BLaER1 treated with 17β-estradiol and CSF1 and Interleukin-3, amounts not matched to agents 10 nM and 100 nM (cell line): ENCODE data around the gene TXK.

Experiments used
- H3K27ac ChIP-seq, 11 experiments: shearing (Covaris generic); formaldehyde crosslinking; 2 replicates each; pipeline ENCODE4 v1.8.1; 2022
- H3K27me3 ChIP-seq, 11 experiments: shearing (Covaris generic); formaldehyde crosslinking; 2 replicates each; pipeline ENCODE4 v1.8.1; 2022
- H3K36me3 ChIP-seq, 11 experiments: shearing (Covaris generic); formaldehyde crosslinking; 2 replicates each; pipeline ENCODE4 v1.8.1; 2022
- H3K4me1 ChIP-seq, 10 experiments: shearing (Covaris generic); formaldehyde crosslinking; 2 replicates each; pipeline ENCODE4 v1.8.1; 2022
- H3K4me2 ChIP-seq, 11 experiments: shearing (Covaris generic); formaldehyde crosslinking; 2 replicates each; pipeline ENCODE4 v1.8.1; 2022
- H3K4me3 ChIP-seq, 10 experiments: shearing (Covaris generic); formaldehyde crosslinking; 2 replicates each; pipeline ENCODE4 v1.8.1; 2022
- H3K9ac ChIP-seq, 11 experiments: shearing (Covaris generic); formaldehyde crosslinking; 2 replicates each; pipeline ENCODE4 v1.8.1; 2022
- H3K9me3 ChIP-seq, 11 experiments: shearing (Covaris generic); formaldehyde crosslinking; replicated peaks in 1 of 11; 2 replicates each; pipeline ENCODE4 v1.8.1; 2022
- H4K20me1 ChIP-seq, 11 experiments: shearing (Covaris generic); formaldehyde crosslinking; 2 replicates each; pipeline ENCODE4 v1.8.1; 2022
- Cebpa-rat ChIP-seq, 11 experiments: shearing (Covaris generic); IDR thresholded peaks; 2 replicates each; pipeline ENCODE4 v1.8.1; 2022

TXK gene

GRCh38 chr4:48065587-48066052 is 68.4 kb downstream of the TXK start:
- H3K4me1 ChIP-seq: peaks cover 0 to 5% (median 0%) of the 10 kb centered on the region in 10 experiments; a peak in 1 of 20 replicates
- H3K4me3 ChIP-seq: no peak overlapping the region
- no peaks in the 10 kb centered on the region for H3K27me3 ChIP-seq
- no peak for TF ChIP-seq Cebpa-rat (IDR thresholded peaks at IDR 0.05)
- no peaks in the 10 kb centered on the region for H4K20me1 ChIP-seq
- H3K9ac ChIP-seq: no peak overlapping the region
- H3K27ac ChIP-seq: no peak overlapping the region
- H3K4me2 ChIP-seq: no peak overlapping the region
- peaks cover 0 to 7% (median 0%) of the 10 kb centered on the region in 11 experiments; a peak in 2 of 22 replicates for H3K36me3 ChIP-seq
- peaks cover 0 to 18% (median 4%) of the 10 kb centered on the region in 11 experiments; a peak in 6 of 22 replicates for H3K9me3 ChIP-seq

GRCh38 chr4:48064349-48064748 is 69.7 kb downstream of the TXK start:
- Histone ChIP-seq H3K4me3 (no peak overlapping the region), H3K27me3 (no peaks in the 10 kb centered on the region), H3K9ac (no peak overlapping the region), H4K20me1 (no peaks in the 10 kb centered on the region), H3K4me2 (no peak overlapping the region), H3K9me3 (peaks cover 0 to 27% (median 7%) of the 10 kb centered on the region in 11 experiments; a peak in 10 of 22 replicates), H3K36me3 (peaks cover 0 to 7% (median 0%) of the 10 kb centered on the region in 11 experiments; a peak in 2 of 22 replicates), H3K4me1 (peaks cover 0 to 5% (median 0%) of the 10 kb centered on the region in 10 experiments; a peak in 1 of 20 replicates), H3K27ac (no peak overlapping the region)
- TF ChIP-seq Cebpa-rat (IDR thresholded peaks at IDR 0.05): no peak

GRCh38 chr4:48058617-48059530 is 75.2 kb downstream of the TXK start:
- no peak overlapping the region for H3K9ac ChIP-seq
- no peak overlapping the region for H3K27ac ChIP-seq
- no peak for TF ChIP-seq Cebpa-rat (IDR thresholded peaks at IDR 0.05)
- H3K4me3 ChIP-seq: no peak overlapping the region
- peaks cover 0 to 7% (median 0%) of the 10 kb centered on the region in 11 experiments; a peak in 1 of 22 replicates for H3K27me3 ChIP-seq
- peaks cover 0 to 37% (median 13%) of the 10 kb centered on the region in 11 experiments; a peak in 14 of 22 replicates for H3K9me3 ChIP-seq
- H3K4me2 ChIP-seq: no peak overlapping the region
- no peaks in the 10 kb centered on the region for H3K36me3 ChIP-seq
- H4K20me1 ChIP-seq: no peaks in the 10 kb centered on the region
- H3K4me1 ChIP-seq: no peaks in the 10 kb centered on the region

GRCh38 chr4:48051078-48051477 is 83.0 kb downstream of the TXK start:
- no peak overlapping the region for H3K27ac ChIP-seq
- no peak overlapping the region for H3K9ac ChIP-seq
- TF ChIP-seq Cebpa-rat (IDR thresholded peaks at IDR 0.05): no peak
- H3K9me3 ChIP-seq: no peaks in the 10 kb centered on the region
- no peaks in the 10 kb centered on the region for H3K36me3 ChIP-seq
- no peak overlapping the region for H3K4me2 ChIP-seq
- H3K4me3 ChIP-seq: no peak overlapping the region
- H3K27me3 ChIP-seq: peaks cover 0 to 56% (median 0%) of the 10 kb centered on the region in 11 experiments; a peak in 7 of 22 replicates
- H4K20me1 ChIP-seq: peaks cover 0 to 29% (median 11%) of the 10 kb centered on the region in 11 experiments; a peak in 10 of 22 replicates
- H3K4me1 ChIP-seq: peaks cover 17 to 34% (median 29%) of the 10 kb centered on the region in 10 experiments

GRCh38 chr4:48049483-48049882 is 84.6 kb downstream of the TXK start:
- Histone ChIP-seq H3K4me1 (peaks cover 17 to 38% (median 33%) of the 10 kb centered on the region in 10 experiments), H3K4me2 (no peak overlapping the region), H4K20me1 (peaks cover 0 to 30% (median 11%) of the 10 kb centered on the region in 11 experiments; a peak in 10 of 22 replicates), H3K9ac (no peak overlapping the region), H3K27ac (no peak overlapping the region), H3K27me3 (peaks cover 0 to 72% (median 0%) of the 10 kb centered on the region in 11 experiments; a peak in 7 of 22 replicates), H3K9me3 (no peaks in the 10 kb centered on the region), H3K4me3 (no peak overlapping the region), H3K36me3 (no peaks in the 10 kb centered on the region)
- TF ChIP-seq Cebpa-rat (IDR thresholded peaks at IDR 0.05): no peak

- no peak for TF ChIP-seq Cebpa-rat (IDR thresholded peaks at IDR 0.05)
- H3K4me1 ChIP-seq: peaks cover 17 to 38% (median 33%) of the 10 kb centered on the region in 10 experiments
- no peak overlapping the region for H3K27ac ChIP-seq
- no peaks in the 10 kb centered on the region for H3K36me3 ChIP-seq
- no peak overlapping the region for H3K9ac ChIP-seq
- H3K9me3 ChIP-seq: no peaks in the 10 kb centered on the region
- H3K27me3 ChIP-seq: peaks cover 0 to 88% (median 0%) of the 10 kb centered on the region in 11 experiments; a peak in 7 of 22 replicates
- H3K4me2 ChIP-seq: peak overlapping the region; percentile 41 to 86 (median 77)
- H3K4me3 ChIP-seq: no peak overlapping the region
- peaks cover 0 to 30% (median 11%) of the 10 kb centered on the region in 11 experiments; a peak in 10 of 22 replicates for H4K20me1 ChIP-seq
Observed at GRCh38 chr4:48047896-48048295, 86.2 kb downstream of the TXK start.

GRCh38 chr4:48047421-48047844 is 86.6 kb downstream of the TXK start:
- no peak for TF ChIP-seq Cebpa-rat (IDR thresholded peaks at IDR 0.05)
- Histone ChIP-seq H3K9me3 (no peaks in the 10 kb centered on the region), H3K9ac (no peak overlapping the region), H3K27ac (no peak overlapping the region), H3K27me3 (peaks cover 0 to 92% (median 0%) of the 10 kb centered on the region in 11 experiments; a peak in 7 of 22 replicates), H3K4me2 (peak overlapping the region; percentile 41 to 86 (median 77)), H4K20me1 (peaks cover 0 to 30% (median 11%) of the 10 kb centered on the region in 11 experiments; a peak in 10 of 22 replicates), H3K4me3 (no peak overlapping the region), H3K4me1 (peaks cover 17 to 38% (median 33%) of the 10 kb centered on the region in 10 experiments), H3K36me3 (no peaks in the 10 kb centered on the region)

GRCh38 chr4:48046059-48046458 is 88.0 kb downstream of the TXK start:
- peak overlapping the region in 8 of 11 experiments; percentile 68 to 86 (median 79); a peak in 17 of 22 replicates for H3K4me2 ChIP-seq
- no peaks in the 10 kb centered on the region for H3K9me3 ChIP-seq
- no peak overlapping the region for H3K9ac ChIP-seq
- peaks cover 17 to 38% (median 33%) of the 10 kb centered on the region in 10 experiments for H3K4me1 ChIP-seq
- TF ChIP-seq Cebpa-rat (IDR thresholded peaks at IDR 0.05): no peak
- no peak overlapping the region for H3K4me3 ChIP-seq
- no peak overlapping the region for H3K27ac ChIP-seq
- H3K27me3 ChIP-seq: peaks cover 0 to 98% (median 0%) of the 10 kb centered on the region in 11 experiments; a peak in 7 of 22 replicates
- no peaks in the 10 kb centered on the region for H3K36me3 ChIP-seq
- peaks cover 0 to 30% (median 11%) of the 10 kb centered on the region in 11 experiments; a peak in 10 of 22 replicates for H4K20me1 ChIP-seq

- Histone ChIP-seq H3K9ac (no peak overlapping the region), H3K4me1 (peaks cover 17 to 38% (median 33%) of the 10 kb centered on the region in 10 experiments), H3K4me3 (no peak overlapping the region), H3K36me3 (no peaks in the 10 kb centered on the region), H3K27ac (no peak overlapping the region), H3K9me3 (no peaks in the 10 kb centered on the region), H4K20me1 (peaks cover 0 to 30% (median 11%) of the 10 kb centered on the region in 11 experiments; a peak in 10 of 22 replicates), H3K4me2 (no peak overlapping the region), H3K27me3 (peaks cover 0 to 88% (median 0%) of the 10 kb centered on the region in 11 experiments; a peak in 7 of 22 replicates)
- TF ChIP-seq Cebpa-rat (IDR thresholded peaks at IDR 0.05): no peak
Observed at GRCh38 chr4:48044298-48044697, 89.8 kb downstream of the TXK start.
